Measurements from ENCODE around the gene PRKCA. TPM values are rescaled to one million over a fixed set of nuclear protein-coding genes. Genes with fewer than 3 reads are reported as not detected.
A peak's percentile ranks its signal among the peaks of the same experiment; 100 is the strongest.
"Not testable (repeated sequence)": the region's sequence is repeated elsewhere in the genome, so short reads cannot be mapped to it uniquely, and the experiment has no call there.

PRKCA gene
- total RNA-seq, 1 donor from 2014 or later: 80.1 TPM

DNA sequence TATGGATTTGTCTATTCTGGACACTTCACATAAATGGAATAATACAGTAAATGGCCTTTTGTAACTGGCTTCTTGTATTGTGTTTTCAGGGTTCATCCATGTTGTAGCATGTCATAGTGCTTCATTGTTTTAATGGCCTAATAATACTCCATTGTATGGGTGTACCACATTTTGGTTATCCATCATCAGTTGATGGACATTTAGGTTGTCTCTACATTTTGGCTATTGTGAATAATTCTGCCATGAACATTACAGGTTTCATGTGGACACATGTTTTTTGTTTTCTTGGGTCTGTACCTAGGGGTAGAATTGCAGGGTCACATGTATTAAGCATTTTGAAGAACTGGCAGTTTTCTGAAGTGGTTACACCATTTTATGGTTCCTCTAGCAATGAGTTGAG lies 309.0 kb downstream of the PRKCA start:
- Mint-ChIP-seq H3K4me1 (ENCODE audit: unreplicated experiment) (peaks cover 14% of the 10 kb centered on the region), H3K36me3 (ENCODE audit: unreplicated experiment) (peaks cover 12% of the 10 kb centered on the region), H3K4me3 (ENCODE audit: unreplicated experiment) (no peak overlapping the region), H3K9me3 (ENCODE audit: unreplicated experiment) (peaks cover 10% of the 10 kb centered on the region), H3K27me3 (ENCODE audit: unreplicated experiment) (no peaks in the 10 kb centered on the region), H3K27ac (ENCODE audit: unreplicated experiment) (no peak overlapping the region)
- TF ChIP-seq, protein P1, sequence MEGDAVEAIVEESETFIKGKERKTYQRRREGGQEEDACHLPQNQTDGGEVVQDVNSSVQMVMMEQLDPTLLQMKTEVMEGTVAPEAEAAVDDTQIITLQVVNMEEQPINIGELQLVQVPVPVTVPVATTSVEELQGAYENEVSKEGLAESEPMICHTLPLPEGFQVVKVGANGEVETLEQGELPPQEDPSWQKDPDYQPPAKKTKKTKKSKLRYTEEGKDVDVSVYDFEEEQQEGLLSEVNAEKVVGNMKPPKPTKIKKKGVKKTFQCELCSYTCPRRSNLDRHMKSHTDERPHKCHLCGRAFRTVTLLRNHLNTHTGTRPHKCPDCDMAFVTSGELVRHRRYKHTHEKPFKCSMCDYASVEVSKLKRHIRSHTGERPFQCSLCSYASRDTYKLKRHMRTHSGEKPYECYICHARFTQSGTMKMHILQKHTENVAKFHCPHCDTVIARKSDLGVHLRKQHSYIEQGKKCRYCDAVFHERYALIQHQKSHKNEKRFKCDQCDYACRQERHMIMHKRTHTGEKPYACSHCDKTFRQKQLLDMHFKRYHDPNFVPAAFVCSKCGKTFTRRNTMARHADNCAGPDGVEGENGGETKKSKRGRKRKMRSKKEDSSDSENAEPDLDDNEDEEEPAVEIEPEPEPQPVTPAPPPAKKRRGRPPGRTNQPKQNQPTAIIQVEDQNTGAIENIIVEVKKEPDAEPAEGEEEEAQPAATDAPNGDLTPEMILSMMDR (IDR thresholded peaks at IDR 0.05): no peak
- DNase-seq (ENCODE audit: extremely low spot score, unreplicated experiment): no peak

DNA sequence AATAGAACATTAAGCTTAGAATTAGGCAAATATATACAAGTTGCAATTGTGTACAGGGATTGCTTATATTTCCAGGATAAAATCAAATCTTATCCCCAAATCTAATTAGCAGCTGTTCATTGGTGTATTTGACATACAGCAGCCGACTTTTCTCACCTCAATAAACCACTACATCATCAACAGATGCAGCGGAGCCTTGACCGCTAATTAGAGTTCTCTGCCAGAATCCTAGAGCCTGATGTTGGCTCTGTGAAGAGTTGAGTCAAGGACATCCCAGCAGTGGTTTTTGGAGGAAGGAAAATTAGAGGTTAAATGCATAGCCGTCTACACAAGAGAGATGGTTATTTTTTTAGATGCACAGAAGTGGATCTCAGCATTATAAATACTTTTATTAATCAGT lies 310.6 kb downstream of the PRKCA start:
- Mint-ChIP-seq H3K27ac (ENCODE audit: unreplicated experiment) (no peak overlapping the region), H3K4me1 (ENCODE audit: unreplicated experiment) (peaks cover 14% of the 10 kb centered on the region), H3K27me3 (ENCODE audit: unreplicated experiment) (no peaks in the 10 kb centered on the region), H3K9me3 (ENCODE audit: unreplicated experiment) (peaks cover 10% of the 10 kb centered on the region), H3K4me3 (ENCODE audit: unreplicated experiment) (no peak overlapping the region), H3K36me3 (ENCODE audit: unreplicated experiment) (peaks cover 12% of the 10 kb centered on the region)
- TF ChIP-seq, protein P1 (IDR thresholded peaks at IDR 0.05): no peak
- DNase-seq (ENCODE audit: extremely low spot score, unreplicated experiment): no peak

DNA sequence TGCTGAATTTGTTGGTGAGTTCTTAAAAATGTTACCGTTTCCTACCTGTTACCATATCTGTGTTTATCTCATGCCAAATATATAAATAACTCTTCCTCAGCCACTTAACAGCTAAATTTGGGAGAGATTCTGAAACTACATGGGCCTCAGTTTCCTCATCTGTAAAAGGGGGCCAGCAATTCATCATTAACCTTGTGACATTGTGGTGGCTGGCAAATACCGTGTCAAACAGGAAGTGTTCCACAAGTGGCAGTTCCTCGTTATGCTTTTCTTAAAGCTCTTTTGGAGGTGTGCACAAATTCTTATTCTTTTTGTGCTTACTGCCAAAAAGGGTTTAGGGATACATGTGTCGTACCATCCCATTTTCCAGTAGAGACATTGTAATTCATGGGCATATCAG lies 312.1 kb downstream of the PRKCA start:
- peaks cover 6% of the 10 kb centered on the region for H3K36me3 Mint-ChIP-seq (ENCODE audit: unreplicated experiment)
- H3K4me1 Mint-ChIP-seq (ENCODE audit: unreplicated experiment): peaks cover 17% of the 10 kb centered on the region
- H3K27ac Mint-ChIP-seq (ENCODE audit: unreplicated experiment): no peak overlapping the region
- TF ChIP-seq, protein P1 (IDR thresholded peaks at IDR 0.05): no peak
- peaks cover 10% of the 10 kb centered on the region for H3K9me3 Mint-ChIP-seq (ENCODE audit: unreplicated experiment)
- DNase-seq (ENCODE audit: extremely low spot score, unreplicated experiment): no peak
- no peak overlapping the region for H3K4me3 Mint-ChIP-seq (ENCODE audit: unreplicated experiment)
- H3K27me3 Mint-ChIP-seq (ENCODE audit: unreplicated experiment): no peaks in the 10 kb centered on the region

DNA sequence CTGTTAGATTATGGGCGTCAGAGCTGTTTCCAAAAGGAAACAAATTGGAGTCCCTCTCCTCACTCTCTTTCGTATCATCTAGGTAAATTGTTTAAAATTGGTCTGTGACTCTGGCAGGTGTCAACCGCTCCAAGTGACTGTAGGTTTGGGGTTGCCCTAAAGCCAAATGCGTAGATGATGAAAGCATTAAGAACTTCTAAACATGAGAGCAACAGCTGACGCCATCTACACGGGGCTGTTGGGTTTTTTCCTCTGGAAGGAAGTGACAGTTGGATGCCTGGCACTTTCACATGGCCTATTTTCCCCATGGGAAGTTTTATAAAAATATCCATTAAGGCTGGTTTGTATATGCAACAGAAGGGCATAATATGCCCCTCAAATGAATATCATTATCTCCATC lies 316.8 kb downstream of the PRKCA start:
- Mint-ChIP-seq H3K27ac (ENCODE audit: unreplicated experiment) (no peak overlapping the region), H3K9me3 (ENCODE audit: unreplicated experiment) (no peaks in the 10 kb centered on the region), H3K27me3 (ENCODE audit: unreplicated experiment) (no peaks in the 10 kb centered on the region), H3K36me3 (ENCODE audit: unreplicated experiment) (peaks cover 4% of the 10 kb centered on the region), H3K4me3 (ENCODE audit: unreplicated experiment) (no peak overlapping the region), H3K4me1 (ENCODE audit: unreplicated experiment) (peaks cover 25% of the 10 kb centered on the region)
- TF ChIP-seq, protein P1 (IDR thresholded peaks at IDR 0.05): no peak
- no peak for DNase-seq (ENCODE audit: extremely low spot score, unreplicated experiment)

DNA sequence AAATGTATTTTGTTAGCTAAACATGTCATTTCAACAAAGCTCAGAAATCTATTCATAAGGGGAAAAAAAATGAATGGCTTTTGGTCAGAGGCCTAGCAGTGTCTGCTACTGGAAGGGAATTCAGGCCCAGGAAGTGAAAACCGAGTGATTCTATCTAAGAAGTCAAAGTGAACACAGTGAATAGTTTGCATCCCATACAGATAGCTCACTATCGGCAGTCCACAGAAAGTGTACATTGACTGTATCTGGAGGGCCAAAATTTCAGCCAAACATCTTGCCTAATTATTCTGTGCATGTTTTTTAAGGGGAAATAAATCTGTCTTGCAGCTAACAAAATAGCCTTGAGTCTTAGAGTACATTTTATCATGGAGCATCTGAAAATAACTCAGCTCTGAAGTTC lies 318.1 kb downstream of the PRKCA start:
- Mint-ChIP-seq H3K9me3 (ENCODE audit: unreplicated experiment) (no peaks in the 10 kb centered on the region), H3K27ac (ENCODE audit: unreplicated experiment) (peak overlapping the region; percentile 52)
- no peak for DNase-seq (ENCODE audit: extremely low spot score, unreplicated experiment)

DNA sequence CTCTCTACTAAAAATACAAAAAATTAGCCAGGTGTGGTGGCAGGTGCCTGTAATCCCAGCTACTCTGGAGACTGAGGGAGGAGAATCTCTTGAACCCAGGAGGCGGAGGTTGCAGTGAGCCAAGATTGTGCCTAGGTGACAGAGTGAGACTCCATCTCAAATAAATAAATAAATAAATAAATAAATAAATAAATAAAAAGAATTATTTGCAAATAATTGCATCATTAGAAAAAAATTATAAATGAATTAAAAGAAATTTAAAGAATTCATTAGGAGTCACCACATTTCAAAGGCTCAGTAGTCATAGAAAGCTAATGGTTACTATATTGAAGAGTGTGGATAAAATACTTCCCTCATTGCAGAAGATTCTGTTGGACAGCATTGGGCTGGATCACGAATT lies 322.2 kb downstream of the PRKCA start:
- not testable (repeated sequence) for H3K27me3 Mint-ChIP-seq (ENCODE audit: unreplicated experiment); DNase-seq (ENCODE audit: extremely low spot score, unreplicated experiment); H3K36me3 Mint-ChIP-seq (ENCODE audit: unreplicated experiment); H3K27ac Mint-ChIP-seq (ENCODE audit: unreplicated experiment); H3K4me3 Mint-ChIP-seq (ENCODE audit: unreplicated experiment); H3K9me3 Mint-ChIP-seq (ENCODE audit: unreplicated experiment)
- peaks cover 21% of the 10 kb centered on the region for H3K4me1 Mint-ChIP-seq (ENCODE audit: unreplicated experiment)

More for the DNA sequence above, 318.1 kb downstream of the PRKCA start:
- Mint-ChIP-seq H3K27me3 (ENCODE audit: unreplicated experiment) (no peaks in the 10 kb centered on the region), H3K4me3 (ENCODE audit: unreplicated experiment) (no peak overlapping the region), H3K4me1 (ENCODE audit: unreplicated experiment) (peaks cover 16% of the 10 kb centered on the region), H3K36me3 (ENCODE audit: unreplicated experiment) (peaks cover 4% of the 10 kb centered on the region)
- TF ChIP-seq, protein P1 (IDR thresholded peaks at IDR 0.05): no peak

All from osteocyte (in vitro differentiated cells).